ENCODE data around the gene PARD3. TPM values are rescaled to one million over a fixed set of nuclear protein-coding genes. Genes with fewer than 3 reads are reported as not detected.

Gene PARD3
- total RNA-seq, 2 donors from 2014 or later, result 31.6 to 41.6 TPM

DNA sequence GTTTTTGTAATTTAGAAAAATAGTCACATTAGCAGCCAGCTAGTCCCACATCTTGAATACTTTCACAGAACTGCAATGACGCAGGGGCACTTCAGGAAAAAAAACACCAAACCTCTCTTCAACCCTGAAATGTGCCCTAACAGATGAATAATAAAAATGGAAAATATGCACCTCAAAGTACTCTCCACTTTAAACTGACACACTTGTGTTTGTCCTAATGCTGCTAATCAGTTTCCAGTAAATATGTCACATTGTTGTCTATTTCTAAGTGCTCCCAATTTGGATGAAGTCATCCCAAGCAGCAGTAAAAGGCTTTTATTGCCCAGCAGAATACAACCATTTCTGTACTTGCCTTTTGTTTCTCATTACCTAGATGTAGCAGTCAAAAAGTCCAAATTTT is 86.7 kb downstream of the PARD3 start:
- no peaks in the 10 kb centered on the region for H3K9me3 ChIP-seq
- H3K36me3 ChIP-seq, result no peaks in the 10 kb centered on the region
- TF ChIP-seq, protein P1, sequence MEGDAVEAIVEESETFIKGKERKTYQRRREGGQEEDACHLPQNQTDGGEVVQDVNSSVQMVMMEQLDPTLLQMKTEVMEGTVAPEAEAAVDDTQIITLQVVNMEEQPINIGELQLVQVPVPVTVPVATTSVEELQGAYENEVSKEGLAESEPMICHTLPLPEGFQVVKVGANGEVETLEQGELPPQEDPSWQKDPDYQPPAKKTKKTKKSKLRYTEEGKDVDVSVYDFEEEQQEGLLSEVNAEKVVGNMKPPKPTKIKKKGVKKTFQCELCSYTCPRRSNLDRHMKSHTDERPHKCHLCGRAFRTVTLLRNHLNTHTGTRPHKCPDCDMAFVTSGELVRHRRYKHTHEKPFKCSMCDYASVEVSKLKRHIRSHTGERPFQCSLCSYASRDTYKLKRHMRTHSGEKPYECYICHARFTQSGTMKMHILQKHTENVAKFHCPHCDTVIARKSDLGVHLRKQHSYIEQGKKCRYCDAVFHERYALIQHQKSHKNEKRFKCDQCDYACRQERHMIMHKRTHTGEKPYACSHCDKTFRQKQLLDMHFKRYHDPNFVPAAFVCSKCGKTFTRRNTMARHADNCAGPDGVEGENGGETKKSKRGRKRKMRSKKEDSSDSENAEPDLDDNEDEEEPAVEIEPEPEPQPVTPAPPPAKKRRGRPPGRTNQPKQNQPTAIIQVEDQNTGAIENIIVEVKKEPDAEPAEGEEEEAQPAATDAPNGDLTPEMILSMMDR (IDR thresholded peaks at IDR 0.05), result no peak
- H3K4me3 ChIP-seq, result no peak overlapping the region
- peaks cover 2 to 33% of the 10 kb centered on the region in 2 donors for H3K4me1 ChIP-seq
- no peaks in the 10 kb centered on the region for H3K27me3 ChIP-seq
- no peak overlapping the region for H3K27ac ChIP-seq
- no peak for DNase-seq (ENCODE audit: low spot score)

DNA sequence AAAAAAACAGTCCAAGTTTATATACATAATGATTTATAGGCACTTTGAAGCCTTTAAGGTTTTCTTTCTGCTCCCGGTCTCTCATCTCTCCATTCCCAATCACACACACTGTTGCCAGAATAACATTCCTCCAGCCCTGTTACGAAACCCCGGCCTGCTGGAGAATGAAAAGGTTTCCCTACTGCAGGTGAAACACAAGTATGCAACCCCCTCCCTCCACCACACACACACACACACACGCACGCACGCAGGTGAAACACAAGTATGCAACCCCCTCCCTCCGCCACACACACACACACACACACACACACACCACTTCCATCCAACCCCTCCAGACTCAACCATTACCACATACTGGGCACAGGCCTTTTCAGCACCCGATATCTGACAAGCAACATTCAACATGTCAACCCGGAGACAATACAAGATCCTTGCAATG is 87.5 kb downstream of the PARD3 start:
- Histone ChIP-seq H3K9me3 (no peaks in the 10 kb centered on the region), H3K27me3 (no peaks in the 10 kb centered on the region), H3K4me3 (no peak overlapping the region), H3K4me1 (peaks cover 2 to 35% of the 10 kb centered on the region in 2 donors), H3K27ac (no peak overlapping the region), H3K36me3 (no peaks in the 10 kb centered on the region)
- TF ChIP-seq, protein P1 (IDR thresholded peaks at IDR 0.05), result no peak
- no peak for DNase-seq (ENCODE audit: low spot score)

DNA sequence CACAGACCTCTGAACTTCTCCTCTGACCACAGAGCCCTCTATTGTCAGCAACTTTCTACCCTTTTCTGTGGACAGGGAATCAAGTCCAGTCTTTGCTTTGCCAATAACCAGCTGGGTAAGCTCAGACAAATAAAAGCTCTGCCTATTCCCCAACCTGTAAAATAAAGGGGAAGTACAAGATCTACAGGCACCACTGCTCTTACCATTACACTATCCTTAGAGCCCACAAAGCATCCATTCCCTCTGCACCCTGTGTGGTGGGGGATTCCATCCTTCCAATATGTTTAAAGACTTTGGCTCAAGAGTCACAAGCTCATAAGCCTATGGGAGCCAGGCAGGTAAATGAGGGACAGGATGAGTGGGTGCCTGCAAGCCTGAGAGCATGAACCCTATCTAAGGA is 88.2 kb downstream of the PARD3 start:
- no peaks in the 10 kb centered on the region for H3K27me3 ChIP-seq
- no peak for DNase-seq (ENCODE audit: low spot score)
- no peak overlapping the region for H3K27ac ChIP-seq
- H3K36me3 ChIP-seq, result no peaks in the 10 kb centered on the region
- H3K4me3 ChIP-seq, result no peak overlapping the region
- no peaks in the 10 kb centered on the region for H3K9me3 ChIP-seq
- TF ChIP-seq, protein P1 (IDR thresholded peaks at IDR 0.05), result no peak
- peaks cover 0 to 31% of the 10 kb centered on the region in 2 donors for H3K4me1 ChIP-seq

DNA sequence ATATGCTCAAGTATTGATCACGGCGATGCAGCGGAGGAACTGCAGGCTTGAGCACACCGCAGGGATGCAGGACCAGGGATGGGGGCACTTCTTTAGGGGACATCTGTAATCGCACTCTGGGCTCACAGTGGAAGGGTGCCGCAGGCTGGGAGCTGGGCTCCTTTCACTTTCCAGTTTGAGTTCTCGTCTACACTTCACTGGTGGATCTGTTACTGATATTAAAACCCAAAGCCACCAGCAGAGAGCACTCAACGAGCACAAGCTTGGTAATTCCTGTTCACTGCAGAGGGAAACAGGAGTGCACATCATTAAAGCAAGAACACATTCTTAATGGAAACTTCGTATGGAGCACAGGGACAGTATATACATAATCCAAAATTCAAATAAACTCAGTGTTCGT is 91.3 kb downstream of the PARD3 start:
- H3K4me3 ChIP-seq, result no peak overlapping the region
- H3K9me3 ChIP-seq, result no peaks in the 10 kb centered on the region
- H3K4me1 ChIP-seq, result peaks cover 0 to 39% of the 10 kb centered on the region in 2 donors
- no peak overlapping the region for H3K27ac ChIP-seq
- no peaks in the 10 kb centered on the region for H3K27me3 ChIP-seq
- TF ChIP-seq, protein P1 (IDR thresholded peaks at IDR 0.05), result peak in 1 of 2 donors; percentile 73
- no peak for DNase-seq (ENCODE audit: low spot score)
- no peaks in the 10 kb centered on the region for H3K36me3 ChIP-seq

DNA sequence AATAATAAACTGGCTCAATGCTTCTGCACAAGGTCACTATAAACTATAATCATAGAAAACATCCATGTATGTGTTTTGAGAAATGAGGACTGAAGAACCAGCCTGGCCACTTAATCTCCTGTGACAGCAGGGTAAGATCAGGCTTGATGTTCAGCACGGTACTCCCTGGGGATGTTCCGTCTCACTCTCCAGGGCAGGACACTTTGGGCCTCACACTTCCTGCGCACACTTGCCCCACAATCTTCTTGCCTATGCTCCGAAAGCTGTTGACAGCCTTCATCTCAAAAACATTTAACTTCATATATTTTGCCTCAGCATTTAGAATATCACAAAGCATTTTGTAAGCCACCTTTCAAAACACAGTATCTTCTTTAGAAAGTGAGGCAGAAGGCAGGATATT is 92.7 kb downstream of the PARD3 start:
- H3K27me3 ChIP-seq, result no peaks in the 10 kb centered on the region
- no peak overlapping the region for H3K27ac ChIP-seq
- no peak for DNase-seq (ENCODE audit: low spot score)
- no peak overlapping the region for H3K4me3 ChIP-seq
- TF ChIP-seq, protein P1 (IDR thresholded peaks at IDR 0.05), result no peak
- H3K4me1 ChIP-seq, result peaks cover 0 to 33% of the 10 kb centered on the region in 2 donors
- no peaks in the 10 kb centered on the region for H3K36me3 ChIP-seq
- no peaks in the 10 kb centered on the region for H3K9me3 ChIP-seq

DNA sequence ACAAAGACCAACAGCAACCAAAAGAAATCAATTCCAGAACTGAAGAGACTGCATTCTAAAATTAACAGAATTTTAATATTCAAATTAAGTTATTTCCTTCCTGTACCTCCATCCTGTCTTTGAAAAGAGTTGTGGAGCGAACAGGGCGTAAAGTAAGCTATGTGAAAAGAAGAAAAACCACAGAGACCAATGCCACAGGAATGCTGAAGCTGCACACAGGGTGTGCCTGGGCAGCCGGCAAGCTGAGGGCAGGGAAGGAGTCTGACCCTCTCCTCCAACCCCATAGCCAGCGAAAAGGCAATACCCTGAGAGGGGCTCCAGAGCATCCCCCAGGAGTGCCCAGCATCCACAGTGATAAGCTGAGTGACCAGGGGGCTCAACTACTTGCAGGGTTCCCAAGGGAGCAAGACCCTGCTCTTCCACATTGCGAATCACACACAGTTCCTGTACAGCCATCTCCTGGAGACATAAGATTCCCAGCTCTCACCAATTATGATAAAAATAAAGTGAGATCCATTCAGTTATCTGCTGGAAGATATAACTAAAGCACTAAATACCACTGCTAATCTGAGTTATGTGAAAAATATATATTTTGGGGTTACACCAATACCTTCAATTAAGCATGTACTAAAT is 93.8 kb downstream of the PARD3 start:
- no peak overlapping the region for H3K27ac ChIP-seq
- TF ChIP-seq, protein P1 (IDR thresholded peaks at IDR 0.05), result no peak
- H3K36me3 ChIP-seq, result no peaks in the 10 kb centered on the region
- DNase-seq (ENCODE audit: low spot score), result no peak
- no peaks in the 10 kb centered on the region for H3K9me3 ChIP-seq
- H3K4me1 ChIP-seq, result peaks cover 0 to 29% of the 10 kb centered on the region in 2 donors
- no peaks in the 10 kb centered on the region for H3K27me3 ChIP-seq
- H3K4me3 ChIP-seq, result no peak overlapping the region
